GM12801 (cell line): ENCODE data around the gene PGS1.

Experiments used
- TF ChIP-seq, protein P1 (sequence below): IDR thresholded peaks from one replicate; pipeline ENCODE4 v1.5.1; 2011; ENCODE audit warnings: control low read depth; ENCODE audit not compliant: insufficient read length; ENCODE audit errors: extremely low read depth

The PGS1 gene

DNA sequence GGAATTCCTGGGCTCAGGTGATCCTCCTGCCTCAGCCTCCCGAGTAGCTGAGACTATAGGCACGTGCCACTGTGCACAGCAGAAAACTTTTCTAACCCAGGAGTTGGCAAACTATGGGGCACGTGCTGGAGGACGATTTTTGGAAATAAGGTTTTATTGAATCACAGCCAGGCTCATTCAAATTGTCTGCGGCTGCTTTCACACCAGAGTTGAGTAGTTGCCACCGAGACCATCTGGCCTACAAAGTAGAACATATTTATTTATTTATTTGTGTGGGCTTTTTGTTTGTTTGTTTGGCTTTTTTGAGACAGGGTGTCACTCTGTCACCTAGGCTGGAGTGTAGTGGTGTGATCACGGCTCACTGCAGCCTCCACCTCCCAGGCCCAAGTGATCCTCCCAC lies 7.4 kb upstream of the PGS1 start:
- TF ChIP-seq, protein P1, sequence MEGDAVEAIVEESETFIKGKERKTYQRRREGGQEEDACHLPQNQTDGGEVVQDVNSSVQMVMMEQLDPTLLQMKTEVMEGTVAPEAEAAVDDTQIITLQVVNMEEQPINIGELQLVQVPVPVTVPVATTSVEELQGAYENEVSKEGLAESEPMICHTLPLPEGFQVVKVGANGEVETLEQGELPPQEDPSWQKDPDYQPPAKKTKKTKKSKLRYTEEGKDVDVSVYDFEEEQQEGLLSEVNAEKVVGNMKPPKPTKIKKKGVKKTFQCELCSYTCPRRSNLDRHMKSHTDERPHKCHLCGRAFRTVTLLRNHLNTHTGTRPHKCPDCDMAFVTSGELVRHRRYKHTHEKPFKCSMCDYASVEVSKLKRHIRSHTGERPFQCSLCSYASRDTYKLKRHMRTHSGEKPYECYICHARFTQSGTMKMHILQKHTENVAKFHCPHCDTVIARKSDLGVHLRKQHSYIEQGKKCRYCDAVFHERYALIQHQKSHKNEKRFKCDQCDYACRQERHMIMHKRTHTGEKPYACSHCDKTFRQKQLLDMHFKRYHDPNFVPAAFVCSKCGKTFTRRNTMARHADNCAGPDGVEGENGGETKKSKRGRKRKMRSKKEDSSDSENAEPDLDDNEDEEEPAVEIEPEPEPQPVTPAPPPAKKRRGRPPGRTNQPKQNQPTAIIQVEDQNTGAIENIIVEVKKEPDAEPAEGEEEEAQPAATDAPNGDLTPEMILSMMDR, result no peak

GRCh38 chr17:78372841-78373240 lies 5.6 kb upstream of the PGS1 start:
- TF ChIP-seq, protein P1, result no peak

- TF ChIP-seq, protein P1, result no peak
Observed at GRCh38 chr17:78374189-78374588, 4.3 kb upstream of the PGS1 start.

GRCh38 chr17:78374631-78375274 lies 3.7 kb upstream of the PGS1 start:
- TF ChIP-seq, protein P1, result no peak

DNA sequence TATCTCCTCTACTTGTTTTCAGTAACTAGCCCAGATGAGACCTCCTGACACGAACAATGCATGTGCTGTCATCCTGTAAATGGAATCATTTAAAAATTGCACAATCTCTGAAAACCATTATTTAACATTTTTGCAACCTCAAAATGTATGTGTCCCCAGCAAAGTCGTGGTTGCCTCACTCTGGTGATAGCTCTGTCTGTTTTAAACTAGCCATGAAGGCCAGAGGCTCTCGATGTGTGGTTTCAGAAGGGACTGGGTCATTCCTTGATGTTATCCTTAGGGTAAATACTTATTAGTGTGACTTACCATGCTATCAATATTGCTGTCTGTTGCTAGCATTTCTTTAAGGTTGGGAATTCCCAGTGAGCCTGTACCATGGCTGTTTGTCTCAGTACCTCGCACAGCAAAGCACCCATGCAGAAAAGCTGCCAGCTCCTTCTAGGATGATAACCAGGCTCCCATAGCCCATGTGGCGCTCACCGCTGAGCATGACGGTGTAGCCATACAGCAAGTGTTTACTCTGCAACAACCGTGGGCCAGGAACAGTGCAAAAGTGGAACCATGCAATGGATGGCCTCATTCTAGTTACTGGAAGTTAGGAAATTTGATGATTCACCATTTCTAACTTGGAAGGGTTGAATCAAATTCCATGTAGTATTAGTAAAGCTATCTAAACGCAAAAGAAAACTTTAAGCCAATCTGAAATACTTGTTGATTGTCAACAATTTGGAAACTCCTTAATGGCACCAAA lies 2.9 kb upstream of the PGS1 start:
- TF ChIP-seq, protein P1, result no peak

GRCh38 chr17:78376161-78376560 lies 2.3 kb upstream of the PGS1 start:
- TF ChIP-seq, protein P1, result no peak

GRCh38 chr17:78377858-78378224 lies 608 bp upstream of the PGS1 start:
- TF ChIP-seq, protein P1, result no peak
